ENCODE measurements around the gene SLC15A3. TPM values are rescaled to one million over a fixed set of nuclear protein-coding genes. Genes with fewer than 3 reads are reported as not detected.

The SLC15A3 gene
- total and polyA plus RNA-seq, 4 donors, result 9.0 to 20.9 (median 16.3) TPM

DNA sequence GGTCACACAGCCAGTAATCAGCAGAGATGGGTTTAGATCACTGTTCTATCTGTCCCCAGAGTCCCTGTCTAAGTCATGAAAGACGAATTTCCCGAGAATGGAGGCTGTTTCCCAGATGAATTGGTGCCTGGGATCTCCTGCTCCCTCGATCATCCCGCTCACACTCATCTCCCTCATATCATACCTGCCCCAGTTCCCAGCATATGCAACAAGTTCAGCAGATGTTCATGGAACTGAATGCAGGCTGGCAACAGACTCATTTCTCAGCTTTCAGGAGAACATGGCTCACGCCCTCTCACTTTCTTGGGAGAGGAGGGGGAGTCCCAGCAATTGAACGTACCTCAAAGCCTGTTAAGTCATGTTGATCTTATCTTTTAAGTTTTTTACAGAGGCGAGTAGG is 41.6 kb upstream of the SLC15A3 start:
- Histone ChIP-seq H3K4me3 (ENCODE audit: low read depth in 1 of 3, low read length in 3 of 3) (no peak overlapping the region), H3K27ac (ENCODE audit: low read depth in 1 of 2, low read length in 2 of 2) (no peak overlapping the region), H3K9ac (ENCODE audit: low read depth in 1 of 2, low read length in 2 of 2) (no peak overlapping the region), H3K4me1 (ENCODE audit: control insufficient read depth in 4 of 4, insufficient read depth in 4 of 4, low read length in 3 of 4) (no peaks in the 10 kb centered on the region), H3K36me3 (ENCODE audit: control insufficient read depth in 4 of 4, insufficient read depth in 3 of 4, low read depth in 1 of 4, low read length in 3 of 4) (no peaks in the 10 kb centered on the region), H3K9me3 (ENCODE audit: control insufficient read depth in 4 of 4, low read length in 3 of 4) (no peaks in the 10 kb centered on the region), H3K27me3 (ENCODE audit: control insufficient read depth in 4 of 4, insufficient read depth in 4 of 4, low read length in 3 of 4) (peaks cover 0 to 2% (median 0%) of the 10 kb centered on the region in 4 donors)
- no peak for DNase-seq (ENCODE audit: low spot score)
- TF ChIP-seq RXRA (IDR thresholded peaks at IDR 0.05), result no peak
- TF ChIP-seq JUND (IDR thresholded peaks at IDR 0.05), result no peak
- no peak for TF ChIP-seq EGR1 (IDR thresholded peaks at IDR 0.05; ENCODE audit: low read depth in 2 of 2)
- no peak for TF ChIP-seq RAD21 (IDR thresholded peaks at IDR 0.05)
- no peak for TF ChIP-seq GABPA (IDR thresholded peaks at IDR 0.05 in 1 of 2, conservative IDR thresholded peaks at IDR 0.05 in 1 of 2)
- TF ChIP-seq HNF4G (IDR thresholded peaks at IDR 0.05), result no peak
- TF ChIP-seq, protein P1, sequence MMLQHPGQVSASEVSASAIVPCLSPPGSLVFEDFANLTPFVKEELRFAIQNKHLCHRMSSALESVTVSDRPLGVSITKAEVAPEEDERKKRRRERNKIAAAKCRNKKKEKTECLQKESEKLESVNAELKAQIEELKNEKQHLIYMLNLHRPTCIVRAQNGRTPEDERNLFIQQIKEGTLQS (IDR thresholded peaks at IDR 0.05), result no peak
- TF ChIP-seq NR2F2 (IDR thresholded peaks at IDR 0.05), result no peak
- TF ChIP-seq, protein P2, sequence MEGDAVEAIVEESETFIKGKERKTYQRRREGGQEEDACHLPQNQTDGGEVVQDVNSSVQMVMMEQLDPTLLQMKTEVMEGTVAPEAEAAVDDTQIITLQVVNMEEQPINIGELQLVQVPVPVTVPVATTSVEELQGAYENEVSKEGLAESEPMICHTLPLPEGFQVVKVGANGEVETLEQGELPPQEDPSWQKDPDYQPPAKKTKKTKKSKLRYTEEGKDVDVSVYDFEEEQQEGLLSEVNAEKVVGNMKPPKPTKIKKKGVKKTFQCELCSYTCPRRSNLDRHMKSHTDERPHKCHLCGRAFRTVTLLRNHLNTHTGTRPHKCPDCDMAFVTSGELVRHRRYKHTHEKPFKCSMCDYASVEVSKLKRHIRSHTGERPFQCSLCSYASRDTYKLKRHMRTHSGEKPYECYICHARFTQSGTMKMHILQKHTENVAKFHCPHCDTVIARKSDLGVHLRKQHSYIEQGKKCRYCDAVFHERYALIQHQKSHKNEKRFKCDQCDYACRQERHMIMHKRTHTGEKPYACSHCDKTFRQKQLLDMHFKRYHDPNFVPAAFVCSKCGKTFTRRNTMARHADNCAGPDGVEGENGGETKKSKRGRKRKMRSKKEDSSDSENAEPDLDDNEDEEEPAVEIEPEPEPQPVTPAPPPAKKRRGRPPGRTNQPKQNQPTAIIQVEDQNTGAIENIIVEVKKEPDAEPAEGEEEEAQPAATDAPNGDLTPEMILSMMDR (IDR thresholded peaks at IDR 0.05; ENCODE audit: low read depth, low read length, missing input control), result no peak
- TF ChIP-seq HNF4A (conservative IDR thresholded peaks at IDR 0.05), result no peak
- TF ChIP-seq FOXA2 (IDR thresholded peaks at IDR 0.05), result no peak
- TF ChIP-seq, protein P3, sequence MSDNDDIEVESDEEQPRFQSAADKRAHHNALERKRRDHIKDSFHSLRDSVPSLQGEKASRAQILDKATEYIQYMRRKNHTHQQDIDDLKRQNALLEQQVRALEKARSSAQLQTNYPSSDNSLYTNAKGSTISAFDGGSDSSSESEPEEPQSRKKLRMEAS (IDR thresholded peaks at IDR 0.05), result no peak
- TF ChIP-seq SP1 (IDR thresholded peaks at IDR 0.05), result no peak
- TF ChIP-seq, protein P4, sequence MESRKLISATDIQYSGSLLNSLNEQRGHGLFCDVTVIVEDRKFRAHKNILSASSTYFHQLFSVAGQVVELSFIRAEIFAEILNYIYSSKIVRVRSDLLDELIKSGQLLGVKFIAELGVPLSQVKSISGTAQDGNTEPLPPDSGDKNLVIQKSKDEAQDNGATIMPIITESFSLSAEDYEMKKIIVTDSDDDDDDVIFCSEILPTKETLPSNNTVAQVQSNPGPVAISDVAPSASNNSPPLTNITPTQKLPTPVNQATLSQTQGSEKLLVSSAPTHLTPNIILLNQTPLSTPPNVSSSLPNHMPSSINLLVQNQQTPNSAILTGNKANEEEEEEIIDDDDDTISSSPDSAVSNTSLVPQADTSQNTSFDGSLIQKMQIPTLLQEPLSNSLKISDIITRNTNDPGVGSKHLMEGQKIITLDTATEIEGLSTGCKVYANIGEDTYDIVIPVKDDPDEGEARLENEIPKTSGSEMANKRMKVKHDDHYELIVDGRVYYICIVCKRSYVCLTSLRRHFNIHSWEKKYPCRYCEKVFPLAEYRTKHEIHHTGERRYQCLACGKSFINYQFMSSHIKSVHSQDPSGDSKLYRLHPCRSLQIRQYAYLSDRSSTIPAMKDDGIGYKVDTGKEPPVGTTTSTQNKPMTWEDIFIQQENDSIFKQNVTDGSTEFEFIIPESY (IDR thresholded peaks at IDR 0.05), result no peak
- no peak for TF ChIP-seq TAF1 (conservative IDR thresholded peaks at IDR 0.05)
- 51% methylated on average over 7 of the region's 7 CpGs for WGBS

DNA sequence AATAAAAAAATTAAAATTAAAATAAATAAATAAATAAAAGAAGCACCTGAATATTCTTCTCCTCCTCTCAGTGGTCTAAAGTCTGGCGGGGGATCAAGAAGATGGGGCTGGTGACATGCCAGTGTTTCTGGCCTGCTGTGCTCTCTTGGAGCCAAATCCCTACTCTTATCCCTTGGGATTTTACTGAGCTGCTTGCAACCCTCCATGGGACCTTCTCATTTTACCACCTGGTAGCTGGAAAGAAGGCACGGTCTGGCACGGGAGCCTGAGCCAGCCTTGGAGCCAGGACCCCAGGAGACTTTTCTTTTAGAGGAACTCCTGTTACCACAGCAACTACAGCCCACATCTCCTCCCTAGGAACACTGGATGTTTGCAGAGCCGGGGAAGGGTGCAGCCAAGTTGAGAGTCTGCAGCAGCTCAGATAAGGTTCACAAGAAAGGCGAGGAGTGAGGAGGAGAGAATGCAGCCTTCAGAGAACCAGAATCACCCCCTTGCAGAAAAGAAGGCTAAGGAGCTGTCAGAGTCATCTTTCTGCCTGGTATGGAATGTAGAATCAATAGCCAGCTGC is 41.0 kb upstream of the SLC15A3 start:
- no peak for TF ChIP-seq YY1 (IDR thresholded peaks at IDR 0.05)
- TF ChIP-seq JUND (IDR thresholded peaks at IDR 0.05), result no peak
- TF ChIP-seq NR2F2 (IDR thresholded peaks at IDR 0.05), result no peak
- no peak for TF ChIP-seq FOXA2 (IDR thresholded peaks at IDR 0.05)
- TF ChIP-seq HNF4A (conservative IDR thresholded peaks at IDR 0.05), result no peak
- TF ChIP-seq, protein P1 (IDR thresholded peaks at IDR 0.05), result no peak
- no peak for TF ChIP-seq TAF1 (conservative IDR thresholded peaks at IDR 0.05)
- no peak for TF ChIP-seq RXRA (IDR thresholded peaks at IDR 0.05)
- no peak for TF ChIP-seq HNF4G (IDR thresholded peaks at IDR 0.05)
- no peak for TF ChIP-seq RAD21 (IDR thresholded peaks at IDR 0.05)
- TF ChIP-seq, protein P5, sequence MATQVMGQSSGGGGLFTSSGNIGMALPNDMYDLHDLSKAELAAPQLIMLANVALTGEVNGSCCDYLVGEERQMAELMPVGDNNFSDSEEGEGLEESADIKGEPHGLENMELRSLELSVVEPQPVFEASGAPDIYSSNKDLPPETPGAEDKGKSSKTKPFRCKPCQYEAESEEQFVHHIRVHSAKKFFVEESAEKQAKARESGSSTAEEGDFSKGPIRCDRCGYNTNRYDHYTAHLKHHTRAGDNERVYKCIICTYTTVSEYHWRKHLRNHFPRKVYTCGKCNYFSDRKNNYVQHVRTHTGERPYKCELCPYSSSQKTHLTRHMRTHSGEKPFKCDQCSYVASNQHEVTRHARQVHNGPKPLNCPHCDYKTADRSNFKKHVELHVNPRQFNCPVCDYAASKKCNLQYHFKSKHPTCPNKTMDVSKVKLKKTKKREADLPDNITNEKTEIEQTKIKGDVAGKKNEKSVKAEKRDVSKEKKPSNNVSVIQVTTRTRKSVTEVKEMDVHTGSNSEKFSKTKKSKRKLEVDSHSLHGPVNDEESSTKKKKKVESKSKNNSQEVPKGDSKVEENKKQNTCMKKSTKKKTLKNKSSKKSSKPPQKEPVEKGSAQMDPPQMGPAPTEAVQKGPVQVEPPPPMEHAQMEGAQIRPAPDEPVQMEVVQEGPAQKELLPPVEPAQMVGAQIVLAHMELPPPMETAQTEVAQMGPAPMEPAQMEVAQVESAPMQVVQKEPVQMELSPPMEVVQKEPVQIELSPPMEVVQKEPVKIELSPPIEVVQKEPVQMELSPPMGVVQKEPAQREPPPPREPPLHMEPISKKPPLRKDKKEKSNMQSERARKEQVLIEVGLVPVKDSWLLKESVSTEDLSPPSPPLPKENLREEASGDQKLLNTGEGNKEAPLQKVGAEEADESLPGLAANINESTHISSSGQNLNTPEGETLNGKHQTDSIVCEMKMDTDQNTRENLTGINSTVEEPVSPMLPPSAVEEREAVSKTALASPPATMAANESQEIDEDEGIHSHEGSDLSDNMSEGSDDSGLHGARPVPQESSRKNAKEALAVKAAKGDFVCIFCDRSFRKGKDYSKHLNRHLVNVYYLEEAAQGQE (IDR thresholded peaks at IDR 0.05), result no peak
- TF ChIP-seq, protein P2 (IDR thresholded peaks at IDR 0.05; ENCODE audit: low read depth, low read length, missing input control), result no peak
- no peak for TF ChIP-seq GABPA (IDR thresholded peaks at IDR 0.05 in 1 of 2, conservative IDR thresholded peaks at IDR 0.05 in 1 of 2)
- no peak for TF ChIP-seq SP1 (IDR thresholded peaks at IDR 0.05)
- TF ChIP-seq FOXA1 (IDR thresholded peaks at IDR 0.05), result no peak
- TF ChIP-seq, protein P3 (IDR thresholded peaks at IDR 0.05), result no peak
- Histone ChIP-seq H3K36me3 (ENCODE audit: control insufficient read depth in 4 of 4, insufficient read depth in 3 of 4, low read depth in 1 of 4, low read length in 3 of 4) (no peaks in the 10 kb centered on the region), H3K9ac (ENCODE audit: low read depth in 1 of 2, low read length in 2 of 2) (no peak overlapping the region), H3K4me3 (ENCODE audit: low read depth in 1 of 3, low read length in 3 of 3) (no peak overlapping the region), H3K4me1 (ENCODE audit: control insufficient read depth in 4 of 4, insufficient read depth in 4 of 4, low read length in 3 of 4) (no peaks in the 10 kb centered on the region), H3K27ac (ENCODE audit: low read depth in 1 of 2, low read length in 2 of 2) (no peak overlapping the region), H3K27me3 (ENCODE audit: control insufficient read depth in 4 of 4, insufficient read depth in 4 of 4, low read length in 3 of 4) (peaks cover 0 to 2% (median 0%) of the 10 kb centered on the region in 4 donors), H3K9me3 (ENCODE audit: control insufficient read depth in 4 of 4, low read length in 3 of 4) (no peaks in the 10 kb centered on the region)
- DNase-seq (ENCODE audit: low spot score), result no peak
- WGBS, result 39% methylated on average over 5 of the region's 5 CpGs
